B cell (primary cell): ENCODE measurements around the gene GATA3. TPM values are rescaled to one million over a fixed set of nuclear protein-coding genes. Genes with fewer than 3 reads are reported as not detected.

ENCODE experiments used
- ATAC-seq: fragments of 200-7000 bp; cut with Tn5 transposase; one replicate; pipeline ENCODE4 v1.10.0; 2021; ENCODE audit warnings: low read depth, mild to moderate bottlenecking, moderate number of reproducible peaks, moderate library complexity
- CTCF ChIA-PET: fragments of 350-600 bp; sonication (Branson Sonifier 250); formaldehyde crosslinking; loops from one replicate; lab custom pipeline; 2021; ENCODE audit warnings: antibody characterized with exemption, inconsistent platforms; lab: Charles Lee
- POLR2A ChIA-PET: fragments of 350-600 bp; sonication (Branson Sonifier 250); formaldehyde crosslinking; loops from one replicate; lab custom pipeline; 2021; ENCODE audit warnings: antibody characterized with exemption; lab: Charles Lee
- DNase-seq: peaks from one replicate; pipeline ENCODE4 v3.0.0; 2013
- H2AFZ ChIP-seq: 2 replicates; pipeline ENCODE4 v1.6.1; 2012; ENCODE audit warnings: mild to moderate bottlenecking, low read depth, low read length; ENCODE audit not compliant: insufficient read depth, poor library complexity, severe bottlenecking
- H3K27ac ChIP-seq, 2 donors: 1 replicate in 1 of 2; 2 replicates in 1 of 2; pipeline ENCODE4 v1.5.1; 2012 to 2013; ENCODE audit warnings: low read length in 2 of 2, mild to moderate bottlenecking in 2 of 2, moderate library complexity in 1 of 2
- H3K27me3 ChIP-seq, 4 experiments: fragments of 200-600 bp in 1 of 4; sonication (generic) in 1 of 4; replicated peaks in 1 of 4; 1 replicate in 2 of 4; 2 replicates in 2 of 4; pipeline versions ENCODE4 v1.6.1 to v1.7.0; 2013 to 2016; ENCODE audit warnings: low read length in 3 of 4, mild to moderate bottlenecking in 2 of 4, mixed read lengths in 1 of 4, moderate library complexity in 1 of 4; ENCODE audit not compliant: insufficient read depth in 4 of 4, control insufficient read depth in 3 of 4; ENCODE audit errors: control extremely low read depth in 1 of 4
- H3K36me3 ChIP-seq, 2 experiments: replicated peaks in 1 of 2; 1 replicate in 1 of 2; 2 replicates in 1 of 2; pipeline versions ENCODE4 v1.6.1 to v1.7.1; 2013; ENCODE audit warnings: low read length in 1 of 2; ENCODE audit not compliant: insufficient read depth in 2 of 2, control insufficient read depth in 1 of 2; ENCODE audit errors: control extremely low read depth in 1 of 2, extremely low read depth in 1 of 2
- H3K4me1 ChIP-seq, 2 donors: fragments of 200-600 bp in 1 of 2; sonication (generic) in 1 of 2; 1 replicate in 1 of 2; 2 replicates in 1 of 2; pipeline versions ENCODE4 v1.5.1 to v1.6.1; 2013 to 2017; ENCODE audit warnings: low read length in 2 of 2; ENCODE audit not compliant: control insufficient read depth in 2 of 2, insufficient read depth in 2 of 2
- H3K4me2 ChIP-seq: replicated peaks from 2 replicates; pipeline ENCODE3; 2012; ENCODE audit warnings: mild to moderate bottlenecking, low read depth, low read length; ENCODE audit not compliant: poor library complexity, severe bottlenecking
- H3K4me3 ChIP-seq, 5 experiments: fragments of 200-600 bp in 1 of 5; sonication (generic) in 1 of 5; 1 replicate in 3 of 5; 2 replicates in 2 of 5; pipeline versions ENCODE4 v1.5.1 to v1.7.0; 2011 to 2016; ENCODE audit warnings: low read length in 4 of 5, mild to moderate bottlenecking in 4 of 5, low read depth in 2 of 5, control low read depth in 1 of 5, moderate library complexity in 1 of 5; ENCODE audit not compliant: insufficient read depth in 1 of 5; ENCODE audit errors: control extremely low read depth in 1 of 5, extremely low read depth in 1 of 5
- H3K79me2 ChIP-seq: fragments of 200-600 bp; sonication (generic); one replicate; pipeline ENCODE4 v1.6.0; 2016; ENCODE audit warnings: low read length; ENCODE audit not compliant: control insufficient read depth, insufficient read depth
- H3K9ac ChIP-seq: fragments of 200-600 bp; sonication (generic); 2 replicates; pipeline ENCODE4 v1.6.1; 2017; ENCODE audit warnings: mild to moderate bottlenecking, low read length, moderate library complexity
- H3K9me3 ChIP-seq, 3 donors: one replicate each; pipeline versions ENCODE4 v1.6.1 to v1.7.1; 2013; ENCODE audit warnings: low read length in 2 of 3; ENCODE audit not compliant: control insufficient read depth in 2 of 3, insufficient read depth in 1 of 3; ENCODE audit errors: control extremely low read depth in 1 of 3
- H4K20me1 ChIP-seq: 2 replicates; pipeline ENCODE4 v1.6.0; 2012; ENCODE audit warnings: mild to moderate bottlenecking, low read length; ENCODE audit not compliant: insufficient read depth, control insufficient read depth, poor library complexity, severe bottlenecking
- H3K27ac Mint-ChIP-seq: one replicate; pipeline ENCODE4 v1.8.0; 2021; ENCODE audit warnings: mixed read lengths
- H3K27me3 Mint-ChIP-seq: one replicate; pipeline ENCODE4 v1.8.0; 2021; ENCODE audit warnings: mixed read lengths
- H3K4me1 Mint-ChIP-seq: one replicate; pipeline ENCODE4 v1.8.0; 2021; ENCODE audit warnings: mixed read lengths
- H3K4me3 Mint-ChIP-seq: one replicate; pipeline ENCODE4 v1.8.0; 2021; ENCODE audit warnings: mixed read lengths
- H3K9me3 Mint-ChIP-seq: one replicate; pipeline ENCODE4 v1.8.0; 2022; ENCODE audit warnings: mixed read lengths; ENCODE audit not compliant: insufficient read depth
- CTCF ChIP-seq: fragments of 200-600 bp; IDR thresholded peaks from one replicate; pipeline ENCODE4 v1.8.0; 2022; ENCODE audit warnings: antibody characterized with exemption, mild to moderate bottlenecking
- EZH2 ChIP-seq: IDR thresholded peaks from 2 replicates; pipeline ENCODE4 v1.6.1; 2012; ENCODE audit warnings: borderline replicate concordance, low read depth, mild to moderate bottlenecking, moderate library complexity, low read length; ENCODE audit not compliant: insufficient read depth, poor library complexity, severe bottlenecking
- WGBS: methylation state at CpG from one replicate; pipeline ENCODE4 v1.1.5; 2013; ENCODE audit warnings: missing lambda C conversion rate; ENCODE audit not compliant: insufficient coverage; 5-methylcytosine and 5-hydroxymethylcytosine counted together
- intact Hi-C: fragments of 100-400 bp; cut with micrococcal nuclease; formaldehyde crosslinking; loops from one replicate; pipeline ENCODE4 v1.10.0; 2022
- polyA plus RNA-seq: library from polyadenylated mRNA; depleted of rRNA; stranded (reverse); fragments of >200 nt; gene quantifications from 2 replicates; pipeline ENCODE4 v1.2.3, GENCODE V29; 2012
- total RNA-seq, 2 donors: library from RNA; stranded (reverse); fragments of 120-200 nt in 1 of 2; gene quantifications; 1 replicate in 1 of 2; 2 replicates in 1 of 2; pipeline versions ENCODE4 v1.2.3 to v1.2.4, GENCODE V29; 2013 to 2022

Gene GATA3
- total and polyA plus RNA-seq, 2 donors (not counting 1 experiment from before 2014, with no cell fraction given): 0.60 to 0.94 TPM

- Mint-ChIP-seq H3K4me3 (no peak overlapping the region), H3K27me3 (peaks cover 46% of the 10 kb centered on the region), H3K9me3 (no peaks in the 10 kb centered on the region), H3K4me1 (peaks cover 17% of the 10 kb centered on the region), H3K27ac (no peak overlapping the region)
- Histone ChIP-seq H3K9ac (no peak overlapping the region), H3K27ac (no peak overlapping the region), H3K4me3 (no peak overlapping the region), H3K4me2 (no peak overlapping the region), H3K9me3 (no peaks in the 10 kb centered on the region), H3K4me1 (peaks cover 17 to 24% of the 10 kb centered on the region in 2 donors), H3K79me2 (no peaks in the 10 kb centered on the region), H3K36me3 (no peaks in the 10 kb centered on the region), H3K27me3 (peaks cover 0 to 22% (median 15%) of the 10 kb centered on the region in 4 experiments), H4K20me1 (no peaks in the 10 kb centered on the region), H2AFZ (no peak overlapping the region)
- TF ChIP-seq CTCF (no peak), EZH2 (no peak)
- ChIA-PET CTCF (no interaction called here), POLR2A (no interaction called here)
- intact Hi-C loops: no loop called here
- 97% methylated on average over 12 of the region's 13 CpGs for WGBS
- ATAC-seq: no peak
- DNase-seq: no peak
Observed at GRCh38 chr10:8063935-8064334, 9.4 kb downstream of the GATA3 start.

- Histone ChIP-seq H3K4me2 (no peak overlapping the region), H3K79me2 (no peaks in the 10 kb centered on the region), H3K4me3 (no peak overlapping the region), H2AFZ (no peak overlapping the region), H3K4me1 (peaks cover 17 to 24% of the 10 kb centered on the region in 2 donors), H3K27ac (no peak overlapping the region), H3K36me3 (no peaks in the 10 kb centered on the region), H3K9me3 (no peaks in the 10 kb centered on the region), H4K20me1 (no peaks in the 10 kb centered on the region), H3K9ac (no peak overlapping the region), H3K27me3 (peaks cover 0 to 26% (median 13%) of the 10 kb centered on the region in 4 experiments)
- H3K4me1 Mint-ChIP-seq: peaks cover 14% of the 10 kb centered on the region
- ChIA-PET CTCF (no interaction called here), POLR2A (no interaction called here)
- 86% methylated on average over 3 of the region's 5 CpGs for WGBS
- ATAC-seq: no peak
- no peaks in the 10 kb centered on the region for H3K9me3 Mint-ChIP-seq
- no peak overlapping the region for H3K27ac Mint-ChIP-seq
- intact Hi-C loops: no loop called here
- H3K27me3 Mint-ChIP-seq: peaks cover 43% of the 10 kb centered on the region
- no peak for DNase-seq
- no peak for TF ChIP-seq CTCF
- no peak for TF ChIP-seq EZH2
- no peak overlapping the region for H3K4me3 Mint-ChIP-seq
Observed at GRCh38 chr10:8064436-8064835, 9.9 kb downstream of the GATA3 start.
